ENCODE measurements around the gene SLC6A3. TPM values are rescaled to one million over a fixed set of nuclear protein-coding genes. Genes with fewer than 3 reads are reported as not detected.

SLC6A3 gene
- total and polyA plus RNA-seq, 4 donors = 0.30 to 1.1 (median 0.90) TPM

DNA sequence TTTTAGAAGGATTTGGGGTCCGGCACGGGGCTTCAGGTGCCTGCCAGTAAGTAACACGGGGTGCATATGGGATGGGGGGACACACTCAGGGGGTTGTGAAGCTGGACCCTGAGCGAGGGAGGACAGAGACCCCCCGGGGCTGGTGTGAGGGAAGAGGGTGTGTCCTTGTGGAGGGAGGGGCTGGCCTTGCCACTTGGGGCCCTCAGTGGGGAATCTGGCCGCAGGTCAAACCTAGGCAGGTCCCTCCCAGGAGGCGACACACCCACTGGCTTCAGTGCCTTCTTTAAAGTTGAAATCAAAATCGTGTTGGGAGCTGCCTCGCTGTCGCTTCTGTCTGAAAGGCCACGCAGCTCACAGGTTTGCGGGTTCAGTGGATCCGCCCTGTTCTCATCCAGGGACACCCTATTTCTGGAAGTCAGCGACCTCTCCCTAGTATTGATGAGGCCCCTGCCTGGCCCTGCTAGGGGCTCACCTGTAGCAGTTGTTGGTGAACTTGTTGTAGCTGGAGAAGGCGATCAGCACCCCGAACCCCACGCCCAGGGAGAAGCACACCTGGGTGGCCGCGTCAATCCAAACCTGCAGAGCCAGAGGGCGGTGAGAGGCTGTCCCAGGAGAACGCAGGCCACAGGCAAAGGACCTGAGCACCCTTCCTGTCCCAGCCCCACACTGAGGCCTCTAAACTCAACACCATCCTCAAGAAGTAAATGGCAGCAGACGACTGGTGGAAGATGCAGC lies 29.4 kb downstream of the SLC6A3 start:
- H3K27ac ChIP-seq (ENCODE audit: low read depth in 1 of 2, low read length in 1 of 2) = no peak overlapping the region
- no peaks in the 10 kb centered on the region for H3K36me3 ChIP-seq (ENCODE audit: control insufficient read depth in 4 of 4, insufficient read depth in 4 of 4, low read length in 4 of 4)
- no peak overlapping the region for H3K9ac ChIP-seq (ENCODE audit: insufficient read depth in 1 of 2, low read length in 2 of 2)
- H3K9me3 ChIP-seq (ENCODE audit: control insufficient read depth in 4 of 4, insufficient read depth in 3 of 4, low read length in 3 of 4) = peaks cover 0 to 4% (median 0%) of the 10 kb centered on the region in 4 donors
- no peak for DNase-seq
- 83 to 87% methylated on average over 22 of the region's 22 CpGs for WGBS, 2 donors
- H3K4me3 ChIP-seq = no peak overlapping the region
- ATAC-seq (ENCODE audit: insufficient read depth, low FRiP score) = no peak
- TF ChIP-seq, protein P1, sequence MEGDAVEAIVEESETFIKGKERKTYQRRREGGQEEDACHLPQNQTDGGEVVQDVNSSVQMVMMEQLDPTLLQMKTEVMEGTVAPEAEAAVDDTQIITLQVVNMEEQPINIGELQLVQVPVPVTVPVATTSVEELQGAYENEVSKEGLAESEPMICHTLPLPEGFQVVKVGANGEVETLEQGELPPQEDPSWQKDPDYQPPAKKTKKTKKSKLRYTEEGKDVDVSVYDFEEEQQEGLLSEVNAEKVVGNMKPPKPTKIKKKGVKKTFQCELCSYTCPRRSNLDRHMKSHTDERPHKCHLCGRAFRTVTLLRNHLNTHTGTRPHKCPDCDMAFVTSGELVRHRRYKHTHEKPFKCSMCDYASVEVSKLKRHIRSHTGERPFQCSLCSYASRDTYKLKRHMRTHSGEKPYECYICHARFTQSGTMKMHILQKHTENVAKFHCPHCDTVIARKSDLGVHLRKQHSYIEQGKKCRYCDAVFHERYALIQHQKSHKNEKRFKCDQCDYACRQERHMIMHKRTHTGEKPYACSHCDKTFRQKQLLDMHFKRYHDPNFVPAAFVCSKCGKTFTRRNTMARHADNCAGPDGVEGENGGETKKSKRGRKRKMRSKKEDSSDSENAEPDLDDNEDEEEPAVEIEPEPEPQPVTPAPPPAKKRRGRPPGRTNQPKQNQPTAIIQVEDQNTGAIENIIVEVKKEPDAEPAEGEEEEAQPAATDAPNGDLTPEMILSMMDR (IDR thresholded peaks at IDR 0.05; ENCODE audit: control extremely low read depth, extremely low read depth) = no peak
- peaks cover 0 to 3% (median 0%) of the 10 kb centered on the region in 3 donors for H3K27me3 ChIP-seq (ENCODE audit: control insufficient read depth in 3 of 3, insufficient read depth in 3 of 3, low read length in 2 of 3)
- H3K4me1 ChIP-seq (ENCODE audit: control insufficient read depth in 5 of 5, insufficient read depth in 5 of 5, low read length in 5 of 5) = no peaks in the 10 kb centered on the region

GRCh38 chr5:1415059-1415425 lies 30.2 kb downstream of the SLC6A3 start:
- peaks cover 0 to 6% (median 0%) of the 10 kb centered on the region in 3 donors for H3K27me3 ChIP-seq (ENCODE audit: control insufficient read depth in 3 of 3, insufficient read depth in 3 of 3, low read length in 2 of 3)
- H3K36me3 ChIP-seq (ENCODE audit: control insufficient read depth in 4 of 4, insufficient read depth in 4 of 4, low read length in 4 of 4) = no peaks in the 10 kb centered on the region
- 79 to 80% methylated on average over 13 of the region's 13 CpGs for WGBS, 2 donors
- H3K27ac ChIP-seq (ENCODE audit: low read depth in 1 of 2, low read length in 1 of 2) = no peak overlapping the region
- ATAC-seq (ENCODE audit: insufficient read depth, low FRiP score) = no peak
- H3K4me1 ChIP-seq (ENCODE audit: control insufficient read depth in 5 of 5, insufficient read depth in 5 of 5, low read length in 5 of 5) = no peaks in the 10 kb centered on the region
- no peak for DNase-seq
- peaks cover 0 to 4% (median 0%) of the 10 kb centered on the region in 4 donors for H3K9me3 ChIP-seq (ENCODE audit: control insufficient read depth in 4 of 4, insufficient read depth in 3 of 4, low read length in 3 of 4)
- TF ChIP-seq, protein P1 (IDR thresholded peaks at IDR 0.05; ENCODE audit: control extremely low read depth, extremely low read depth) = no peak
- no peak overlapping the region for H3K9ac ChIP-seq (ENCODE audit: insufficient read depth in 1 of 2, low read length in 2 of 2)
- H3K4me3 ChIP-seq = no peak overlapping the region

DNA sequence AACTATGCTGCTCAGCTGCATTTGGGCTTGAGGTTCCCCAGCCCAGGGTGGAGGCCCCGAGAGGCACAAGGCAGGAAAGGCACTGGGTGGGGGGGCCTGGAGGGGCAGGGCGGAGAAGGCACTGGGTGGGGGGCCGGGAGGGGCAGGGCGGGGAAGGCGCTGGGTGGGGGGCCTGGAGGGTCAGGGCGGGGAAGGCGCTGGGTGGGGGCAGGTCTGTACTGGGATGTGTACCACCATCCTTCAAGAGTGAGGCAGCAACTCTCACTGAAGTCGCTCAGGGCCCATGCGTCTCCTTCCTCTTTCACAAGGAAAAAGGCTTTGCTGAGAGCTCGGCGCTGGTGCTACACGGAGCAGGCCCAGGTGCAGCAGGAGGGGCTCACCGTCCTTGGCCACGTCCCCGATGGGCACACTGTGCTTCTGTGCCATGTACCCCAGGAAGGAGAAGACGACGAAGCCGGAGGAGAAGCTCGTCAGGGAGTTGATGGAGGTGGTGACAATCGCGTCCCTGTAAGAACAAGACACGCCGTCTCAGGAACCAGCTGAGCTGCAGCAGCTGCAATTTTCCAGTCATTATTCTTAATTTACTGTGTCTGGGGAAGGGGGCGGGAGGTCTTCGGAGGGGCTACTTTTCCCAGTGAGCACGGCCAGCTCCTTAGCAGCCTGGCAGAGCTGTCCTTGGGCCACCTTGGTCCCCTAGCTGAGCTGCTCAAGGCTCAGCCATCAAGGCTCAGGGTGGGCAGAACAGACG lies 30.8 kb downstream of the SLC6A3 start:
- ATAC-seq (ENCODE audit: insufficient read depth, low FRiP score) (no peak), DNase-seq (no peak)
- H3K4me1 ChIP-seq (ENCODE audit: control insufficient read depth in 5 of 5, insufficient read depth in 5 of 5, low read length in 5 of 5) = no peaks in the 10 kb centered on the region
- no peak overlapping the region for H3K27ac ChIP-seq (ENCODE audit: low read depth in 1 of 2, low read length in 1 of 2)
- H3K9ac ChIP-seq (ENCODE audit: insufficient read depth in 1 of 2, low read length in 2 of 2) = no peak overlapping the region
- 63 to 70% methylated on average over 27 of the region's 27 CpGs for WGBS, 2 donors
- H3K36me3 ChIP-seq (ENCODE audit: control insufficient read depth in 4 of 4, insufficient read depth in 4 of 4, low read length in 4 of 4) = no peaks in the 10 kb centered on the region
- H3K27me3 ChIP-seq (ENCODE audit: control insufficient read depth in 3 of 3, insufficient read depth in 3 of 3, low read length in 2 of 3) = peaks cover 0 to 6% (median 0%) of the 10 kb centered on the region in 3 donors
- no peak overlapping the region for H3K4me3 ChIP-seq
- TF ChIP-seq, protein P1 (IDR thresholded peaks at IDR 0.05; ENCODE audit: control extremely low read depth, extremely low read depth) = no peak
- H3K9me3 ChIP-seq (ENCODE audit: control insufficient read depth in 4 of 4, insufficient read depth in 3 of 4, low read length in 3 of 4) = peaks cover 0 to 4% (median 0%) of the 10 kb centered on the region in 4 donors

All from lung (tissue), 12 donors.